Endothelial cell of umbilical vein (primary cell): ENCODE measurements around the gene IGSF11.

Experiments used
- CTCF ChIP-seq, 2 donors: IDR thresholded peaks; 1 replicate in 1 of 2; 2 replicates in 1 of 2; pipeline ENCODE4 v1.5.1; 2011; ENCODE audit warnings: low read length in 2 of 2, mild to moderate bottlenecking in 2 of 2, moderate library complexity in 2 of 2, control low read depth in 1 of 2, inconsistent platforms in 1 of 2, low read depth in 1 of 2; ENCODE audit not compliant: insufficient read depth in 1 of 2; ENCODE audit errors: extremely low read depth in 1 of 2
- EZH2 ChIP-seq: IDR thresholded peaks from 2 replicates; pipeline ENCODE4 v1.6.1; 2012; ENCODE audit warnings: borderline replicate concordance, low read depth, mild to moderate bottlenecking, moderate library complexity, low read length, inconsistent platforms; ENCODE audit not compliant: severe bottlenecking
- FOS ChIP-seq: IDR thresholded peaks from 2 replicates; pipeline ENCODE4 v1.6.1; 2011; ENCODE audit warnings: mild to moderate bottlenecking, low read length, moderate library complexity, borderline replicate concordance; ENCODE audit not compliant: insufficient read depth
- JUN ChIP-seq: IDR thresholded peaks from 2 replicates; pipeline ENCODE4 v1.6.1; 2011; ENCODE audit warnings: borderline replicate concordance, low read depth; ENCODE audit not compliant: insufficient read length, insufficient read depth
- MYC ChIP-seq: IDR thresholded peaks from one replicate; pipeline ENCODE4 v1.6.1; 2011; ENCODE audit warnings: mild to moderate bottlenecking, low read depth, low read length
- POLR2A ChIP-seq: IDR thresholded peaks from 2 replicates; pipeline ENCODE4 v1.6.1; 2012; ENCODE audit warnings: low read depth, mild to moderate bottlenecking, control low read depth, low read length
- POLR2AphosphoS5 ChIP-seq: IDR thresholded peaks from 2 replicates; pipeline ENCODE4 v1.6.1; 2012; ENCODE audit warnings: low read depth, mild to moderate bottlenecking, control low read depth, low read length, moderate library complexity; ENCODE audit not compliant: insufficient read depth
- TF ChIP-seq, protein P1 (sequence below): IDR thresholded peaks from 2 replicates; pipeline ENCODE4 v1.6.1; 2011; ENCODE audit not compliant: insufficient read depth, insufficient read length

GRCh38 chr3:119011528-119011927 is 23.1 kb downstream of the IGSF11 start:
- no peak for TF ChIP-seq CTCF (IDR thresholded peaks at IDR 0.05; ENCODE audit: extremely low read depth in 1 of 2, insufficient read depth in 1 of 2, low read depth in 1 of 2, low read length in 2 of 2)
- TF ChIP-seq, protein P1, sequence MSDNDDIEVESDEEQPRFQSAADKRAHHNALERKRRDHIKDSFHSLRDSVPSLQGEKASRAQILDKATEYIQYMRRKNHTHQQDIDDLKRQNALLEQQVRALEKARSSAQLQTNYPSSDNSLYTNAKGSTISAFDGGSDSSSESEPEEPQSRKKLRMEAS = no peak
- no peak for TF ChIP-seq POLR2A
- no peak for TF ChIP-seq JUN
- TF ChIP-seq EZH2 = no peak
- TF ChIP-seq FOS = no peak
- no peak for TF ChIP-seq POLR2AphosphoS5
- TF ChIP-seq MYC = no peak
